ENCODE data around the gene SLC25A33.

Gene SLC25A33

DNA sequence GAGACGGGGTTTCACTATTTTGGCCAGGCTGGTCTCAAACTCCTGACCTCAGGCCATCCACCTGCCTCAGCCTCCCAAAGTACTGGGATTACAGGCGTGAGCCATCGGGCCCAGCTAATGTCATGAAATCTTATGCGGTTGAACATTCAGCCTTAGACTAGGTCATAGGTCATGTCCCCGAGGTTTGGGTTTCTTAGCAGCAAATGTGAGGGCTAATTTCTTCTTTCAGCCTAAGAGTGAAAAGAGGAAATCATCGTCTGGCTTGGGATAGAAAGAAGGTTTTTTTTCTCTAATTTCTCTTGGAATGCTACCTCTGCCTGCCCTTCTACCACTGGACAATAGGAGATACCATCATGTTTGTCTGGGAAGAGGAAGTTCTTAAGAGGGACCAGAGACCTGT, 94.2 kb downstream of the SLC25A33 start:
- peak overlapping the region; percentile 36; the same call in 1 of the 2 replicates for H3K27ac ChIP-seq (ENCODE audit: low read length)
- no peak overlapping the region for H3K9ac ChIP-seq (ENCODE audit: low read depth, low read length)
- DNase-seq (no peak), ATAC-seq (ENCODE audit: insufficient read depth, low read depth) (no peak)
- no peaks in the 10 kb centered on the region for H3K27me3 ChIP-seq (ENCODE audit: insufficient read depth, low read length, poor library complexity)
- no peak overlapping the region for H3K4me3 ChIP-seq (ENCODE audit: low read depth in 1 of 2, low read length in 2 of 2)
- no peaks in the 10 kb centered on the region for H4K20me1 ChIP-seq (ENCODE audit: insufficient read depth, low read length)
- H3K4me1 ChIP-seq (ENCODE audit: insufficient read depth, low read length) = peaks cover 46% of the 10 kb centered on the region
- no peak overlapping the region for H3K4me2 ChIP-seq (ENCODE audit: insufficient read depth, low read length)
- TF ChIP-seq EZH2 (IDR thresholded peaks at IDR 0.05; ENCODE audit: borderline replicate concordance, low read depth, low read length, severe bottlenecking) = no peak
- TF ChIP-seq CTCF (IDR thresholded peaks at IDR 0.05; ENCODE audit: borderline replicate concordance, extremely low read depth, low read length, poor library complexity, severe bottlenecking) = no peak
- H3K36me3 ChIP-seq (ENCODE audit: insufficient read depth, low read length) = peaks cover 56% of the 10 kb centered on the region
- no peaks in the 10 kb centered on the region for H3K9me3 ChIP-seq (ENCODE audit: insufficient read depth, low read length, severe bottlenecking)
- no peak overlapping the region for H2AFZ ChIP-seq (ENCODE audit: low read depth, low read length)
- peaks cover 85% of the 10 kb centered on the region for H3K79me2 ChIP-seq (ENCODE audit: insufficient read depth, low read length)

- Histone ChIP-seq H3K9me3 (ENCODE audit: insufficient read depth, low read length, severe bottlenecking) (no peaks in the 10 kb centered on the region), H4K20me1 (ENCODE audit: insufficient read depth, low read length) (no peaks in the 10 kb centered on the region), H3K4me2 (ENCODE audit: insufficient read depth, low read length) (no peak overlapping the region), H3K79me2 (ENCODE audit: insufficient read depth, low read length) (peaks cover 83% of the 10 kb centered on the region), H3K27me3 (ENCODE audit: insufficient read depth, low read length, poor library complexity) (no peaks in the 10 kb centered on the region), H3K9ac (ENCODE audit: low read depth, low read length) (no peak overlapping the region), H3K36me3 (ENCODE audit: insufficient read depth, low read length) (peaks cover 59% of the 10 kb centered on the region), H3K4me3 (ENCODE audit: low read depth in 1 of 2, low read length in 2 of 2) (no peak overlapping the region), H3K4me1 (ENCODE audit: insufficient read depth, low read length) (peaks cover 36% of the 10 kb centered on the region), H2AFZ (ENCODE audit: low read depth, low read length) (no peak overlapping the region), H3K27ac (ENCODE audit: low read length) (no peak overlapping the region; the same call in 1 of the 2 replicates)
- ATAC-seq (ENCODE audit: insufficient read depth, low read depth) (no peak), DNase-seq (no peak)
- TF ChIP-seq EZH2 (IDR thresholded peaks at IDR 0.05; ENCODE audit: borderline replicate concordance, low read depth, low read length, severe bottlenecking) = no peak
- TF ChIP-seq CTCF (IDR thresholded peaks at IDR 0.05; ENCODE audit: borderline replicate concordance, extremely low read depth, low read length, poor library complexity, severe bottlenecking) = no peak
Observed at GRCh38 chr1:9634582-9634981, 95.3 kb downstream of the SLC25A33 start.

Measured in DND-41 (cell line).